NCI-H82 (cell line): ENCODE measurements around the gene MEP1A.
A peak's percentile ranks its signal among the peaks of the same experiment; 100 is the strongest.
"Not testable (repeated sequence)": the region's sequence is repeated elsewhere in the genome, so short reads cannot be mapped to it uniquely, and the experiment has no call there.

Experiments
- DNase-seq: peaks from one replicate; lab custom pipeline; 2025; lab: John Stamatoyannopoulos, UW

MEP1A gene

GRCh38 chr6:46834257-46834916 is 41.2 kb downstream of the MEP1A start:
- not testable (repeated sequence) for DNase-seq

- not testable (repeated sequence) for DNase-seq
Measured at GRCh38 chr6:46834991-46835390, 41.8 kb downstream of the MEP1A start.

- no peak for DNase-seq
Measured at GRCh38 chr6:46838033-46838432, 44.8 kb downstream of the MEP1A start.

GRCh38 chr6:46842252-46842846 is 49.2 kb downstream of the MEP1A start:
- not testable (repeated sequence) for DNase-seq

GRCh38 chr6:46845126-46845525 is 51.9 kb downstream of the MEP1A start:
- DNase-seq = no peak

- peak; percentile 88 for DNase-seq
Measured at GRCh38 chr6:46848684-46849360, 55.6 kb downstream of the MEP1A start.

GRCh38 chr6:46849361-46849690 is 56.1 kb downstream of the MEP1A start:
- DNase-seq = no peak

GRCh38 chr6:46850792-46851191 is 57.6 kb downstream of the MEP1A start:
- DNase-seq = no peak

- DNase-seq = not testable (repeated sequence)
Measured at GRCh38 chr6:46851576-46851975, 58.4 kb downstream of the MEP1A start.

GRCh38 chr6:46855966-46856365 is 62.8 kb downstream of the MEP1A start:
- peak; percentile 53 for DNase-seq

- DNase-seq = no peak
Measured at GRCh38 chr6:46862381-46862780, 69.2 kb downstream of the MEP1A start.

GRCh38 chr6:46863791-46864190 is 70.6 kb downstream of the MEP1A start:
- no peak for DNase-seq

GRCh38 chr6:46865221-46865620 is 72.0 kb downstream of the MEP1A start:
- DNase-seq = no peak

- peak; percentile 27 for DNase-seq
Measured at GRCh38 chr6:46867411-46867810, 74.2 kb downstream of the MEP1A start.

GRCh38 chr6:46876126-46876525 is 82.9 kb downstream of the MEP1A start:
- DNase-seq = no peak

- no peak for DNase-seq
Measured at GRCh38 chr6:46879003-46879402, 85.8 kb downstream of the MEP1A start.

GRCh38 chr6:46882645-46883044 is 89.5 kb downstream of the MEP1A start:
- no peak for DNase-seq

GRCh38 chr6:46888031-46888430 is 94.8 kb downstream of the MEP1A start:
- no peak for DNase-seq

- no peak for DNase-seq
Measured at GRCh38 chr6:46888578-46888977, 95.4 kb downstream of the MEP1A start.
